HG03342 (cell line): Measurements from ENCODE around the gene ELAVL3.
A peak's percentile ranks its signal among the peaks of the same experiment; 100 is the strongest.
"Not testable (repeated sequence)": the region's sequence is repeated elsewhere in the genome, so short reads cannot be mapped to it uniquely, and the experiment has no call there.

Experiments
- ATAC-seq: cut with Tn5 transposase; IDR thresholded peaks from one replicate; pipeline ENCODE4 v1.9.1; 2021; ENCODE audit warnings: mild to moderate bottlenecking, moderate library complexity; ENCODE audit not compliant: unreplicated experiment

Gene ELAVL3

GRCh38 chr19:11486661-11487503 lies 6.0 kb upstream of the ELAVL3 start:
- ATAC-seq, result no peak

DNA sequence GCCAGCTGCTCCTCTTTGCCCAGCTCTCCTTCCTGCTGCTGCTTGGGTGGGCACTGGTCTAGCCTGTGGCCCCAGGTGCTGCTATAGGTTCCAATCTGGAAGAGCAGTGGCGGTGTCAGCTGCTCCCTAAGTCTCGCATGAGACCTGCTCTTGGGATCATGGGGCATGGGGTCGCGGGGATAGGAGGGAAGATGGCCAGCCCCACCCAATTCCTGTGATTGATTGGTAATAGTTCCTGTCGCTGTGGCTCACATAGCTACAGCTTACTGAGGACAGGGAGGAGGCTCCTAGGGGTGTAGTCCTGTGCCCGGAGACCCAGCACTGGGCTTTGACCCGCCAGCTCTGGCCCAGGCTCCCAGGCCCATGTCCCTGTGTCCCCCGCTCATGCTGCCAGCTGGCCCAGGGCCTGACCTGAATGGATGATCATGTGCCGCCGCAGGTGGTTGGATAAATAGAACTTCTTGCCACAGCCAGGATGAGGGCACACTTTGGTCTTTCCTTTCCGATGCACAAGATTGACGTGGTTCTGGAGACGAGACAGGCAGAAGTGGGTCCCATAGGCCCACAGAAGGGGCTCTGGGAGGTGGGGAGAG lies 4.5 kb upstream of the ELAVL3 start:
- no peak for ATAC-seq

DNA sequence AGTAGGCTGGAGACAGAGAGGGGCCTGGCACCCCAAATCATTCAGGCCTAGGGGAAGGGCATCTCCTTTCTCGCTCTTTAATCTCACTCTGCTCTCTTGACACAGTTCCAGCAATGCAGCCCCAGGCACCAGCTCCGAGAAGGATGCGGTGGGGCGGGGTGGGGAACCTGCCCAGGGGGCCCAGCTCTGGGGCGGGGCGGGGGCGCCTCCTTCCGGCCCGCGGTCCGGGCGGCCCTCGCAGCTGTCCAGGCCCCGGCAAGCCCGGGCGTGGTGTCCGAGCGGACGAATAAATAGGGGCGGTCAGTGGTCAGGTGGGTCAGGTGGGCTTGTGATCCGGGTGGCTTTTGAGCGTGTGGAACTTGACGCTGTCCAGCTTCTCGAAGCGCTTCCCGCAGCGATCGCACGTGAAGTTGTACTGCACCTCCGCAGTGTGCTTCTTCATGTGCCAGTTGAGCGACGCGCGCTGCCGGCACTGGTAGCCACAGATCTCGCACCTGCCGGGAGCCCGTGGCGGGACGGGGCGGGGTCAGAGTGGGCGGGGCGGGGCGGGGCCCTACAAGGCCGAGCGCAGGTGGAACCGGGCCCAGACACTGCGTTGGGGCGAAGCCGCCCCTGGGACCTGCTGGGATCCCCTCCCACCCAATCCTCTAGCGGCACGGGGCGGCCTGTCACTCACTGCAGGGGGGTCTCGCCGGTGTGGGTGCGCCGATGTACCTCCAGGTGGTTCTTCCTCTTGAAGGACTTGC lies 2.7 kb upstream of the ELAVL3 start:
- ATAC-seq, result no peak

DNA sequence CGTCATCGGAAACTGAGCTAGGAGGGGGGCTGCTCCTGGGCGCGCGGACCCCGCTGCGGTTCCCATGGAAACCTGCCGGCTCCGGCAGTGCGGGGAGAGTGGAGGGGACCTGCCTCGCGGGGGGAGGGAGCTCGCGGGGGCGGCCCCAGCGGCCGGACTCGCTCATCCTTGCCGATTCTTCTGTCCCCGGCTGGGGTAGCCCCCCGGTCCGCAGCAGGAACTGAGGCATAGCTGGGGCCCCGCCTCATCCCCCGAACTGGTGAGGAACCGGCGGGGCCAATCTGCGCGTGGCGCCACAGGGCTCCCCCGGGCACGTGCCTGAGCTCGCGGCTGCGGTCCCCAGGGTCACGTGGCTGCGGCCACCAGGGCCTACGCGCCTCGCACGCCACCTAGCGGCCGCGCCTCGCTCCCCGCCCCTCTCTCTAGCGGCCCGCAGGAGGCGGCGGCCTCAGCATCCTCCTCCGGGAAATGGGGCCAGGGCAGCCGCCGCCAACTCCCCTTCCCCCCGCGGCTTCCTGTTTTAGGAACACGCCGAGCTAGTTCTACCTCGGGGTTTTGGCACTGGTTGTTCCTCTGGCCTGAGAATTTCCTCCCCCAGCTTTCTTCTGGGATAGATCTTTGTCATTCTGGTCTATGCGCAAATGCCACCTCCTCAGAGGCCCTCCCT lies 1.7 kb upstream of the ELAVL3 start:
- ATAC-seq, result peak; percentile 50

- ATAC-seq, result peak; percentile 44
Measured at GRCh38 chr19:11481534-11482383, 913 bp upstream of the ELAVL3 start.

GRCh38 chr19:11479898-11480714 lies 740 bp downstream of the ELAVL3 start:
- no peak for ATAC-seq

GRCh38 chr19:11479090-11479897 lies 1.6 kb downstream of the ELAVL3 start:
- ATAC-seq, result no peak

DNA sequence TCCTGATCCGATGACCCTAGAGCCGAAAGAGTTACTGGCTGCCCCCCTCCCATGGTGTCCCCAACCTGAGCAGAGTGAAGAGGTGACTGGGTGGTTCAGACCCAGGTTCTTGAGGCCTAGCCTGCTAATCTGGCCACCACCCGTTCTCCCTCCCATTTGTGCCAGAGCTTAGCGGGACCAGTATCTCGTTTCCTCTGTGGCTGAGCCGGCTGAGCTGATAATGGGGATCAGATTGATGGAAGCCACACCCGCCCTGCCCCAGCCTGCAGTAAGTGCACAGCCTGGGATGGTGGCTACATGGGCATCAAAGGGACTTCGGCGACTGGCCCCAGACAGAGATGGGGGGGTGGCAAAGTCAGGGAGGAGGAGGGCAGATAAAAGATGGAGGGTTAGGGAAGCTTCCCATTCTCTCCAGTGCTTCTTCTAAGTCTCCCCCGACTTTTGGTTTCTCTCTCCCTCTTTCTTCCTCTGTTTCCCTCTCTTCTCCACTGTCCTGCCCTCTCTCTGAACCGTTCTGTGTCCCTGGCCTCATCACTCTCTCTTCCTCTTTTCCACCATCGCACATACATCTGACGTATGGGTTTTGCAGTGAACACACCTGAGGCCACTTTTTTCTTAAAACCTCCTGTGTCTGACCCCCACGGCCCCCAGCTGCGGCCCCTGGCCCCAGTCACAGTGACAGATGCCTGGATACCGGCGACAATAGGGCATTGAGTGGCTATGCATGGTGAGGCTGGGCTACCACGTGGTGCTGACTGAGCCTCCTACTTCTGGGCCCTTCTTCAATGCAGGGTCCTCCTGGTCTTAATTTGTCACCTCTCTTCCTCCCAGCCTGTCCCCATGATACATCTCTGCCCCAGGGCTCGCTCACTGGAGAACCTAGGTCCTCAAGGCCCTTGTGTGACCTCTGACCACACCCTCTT lies 2.4 kb downstream of the ELAVL3 start:
- no peak for ATAC-seq

- no peak for ATAC-seq
Measured at GRCh38 chr19:11475861-11476260, 5.0 kb downstream of the ELAVL3 start.

GRCh38 chr19:11475343-11475742 lies 5.5 kb downstream of the ELAVL3 start:
- ATAC-seq, result not testable (repeated sequence)

DNA sequence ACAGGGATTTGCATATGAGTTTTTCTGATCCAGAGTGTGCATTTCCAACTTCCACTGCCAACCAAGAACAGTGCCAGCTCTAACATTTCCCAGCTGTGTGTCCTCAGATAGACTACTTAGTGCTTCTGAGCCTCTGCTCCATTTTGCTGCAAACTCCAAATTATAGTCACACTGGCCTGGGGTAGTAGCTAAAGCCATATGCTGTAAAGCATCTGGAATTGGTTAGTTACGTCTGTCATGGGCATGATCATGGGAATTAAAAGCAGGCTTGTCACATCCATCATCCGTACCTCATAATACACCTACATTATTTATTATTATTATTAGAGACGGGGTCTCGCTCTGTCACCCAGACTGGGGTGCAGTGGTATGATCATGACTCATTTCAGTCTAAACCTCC lies 7.1 kb downstream of the ELAVL3 start:
- no peak for ATAC-seq

GRCh38 chr19:11468266-11468845 lies 12.5 kb downstream of the ELAVL3 start:
- not testable (repeated sequence) for ATAC-seq

DNA sequence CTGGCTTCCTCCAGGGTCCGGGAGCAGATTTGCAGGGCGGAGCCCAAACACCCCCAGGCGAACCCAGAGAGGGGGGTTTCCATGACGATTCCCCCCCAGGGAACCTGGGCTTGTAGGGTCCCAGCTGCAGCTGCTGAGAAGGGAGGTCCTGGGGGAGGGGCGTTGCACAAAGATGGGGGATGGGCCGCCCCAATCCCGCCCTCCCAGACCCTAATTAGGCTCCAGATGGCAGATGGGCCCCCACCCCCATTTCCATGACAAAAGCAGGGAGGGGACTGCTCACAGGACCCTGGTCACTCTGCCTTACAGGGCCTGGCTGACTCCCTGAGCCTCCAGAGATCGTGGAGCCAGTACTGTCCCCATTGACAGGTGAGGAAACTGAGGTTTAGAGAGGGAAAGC lies 15.2 kb downstream of the ELAVL3 start:
- ATAC-seq, result no peak

GRCh38 chr19:11464333-11465265 lies 16.2 kb downstream of the ELAVL3 start:
- no peak for ATAC-seq

GRCh38 chr19:11463391-11463790 lies 17.5 kb downstream of the ELAVL3 start:
- ATAC-seq, result no peak

GRCh38 chr19:11461453-11461852 lies 19.4 kb downstream of the ELAVL3 start:
- ATAC-seq, result no peak
